ENCODE measurements around the gene IFT43. TPM values are rescaled to one million over a fixed set of nuclear protein-coding genes. Genes with fewer than 3 reads are reported as not detected.

Gene IFT43
- total RNA-seq, 1 experiment from 2014 or later, result 24.2 TPM

DNA sequence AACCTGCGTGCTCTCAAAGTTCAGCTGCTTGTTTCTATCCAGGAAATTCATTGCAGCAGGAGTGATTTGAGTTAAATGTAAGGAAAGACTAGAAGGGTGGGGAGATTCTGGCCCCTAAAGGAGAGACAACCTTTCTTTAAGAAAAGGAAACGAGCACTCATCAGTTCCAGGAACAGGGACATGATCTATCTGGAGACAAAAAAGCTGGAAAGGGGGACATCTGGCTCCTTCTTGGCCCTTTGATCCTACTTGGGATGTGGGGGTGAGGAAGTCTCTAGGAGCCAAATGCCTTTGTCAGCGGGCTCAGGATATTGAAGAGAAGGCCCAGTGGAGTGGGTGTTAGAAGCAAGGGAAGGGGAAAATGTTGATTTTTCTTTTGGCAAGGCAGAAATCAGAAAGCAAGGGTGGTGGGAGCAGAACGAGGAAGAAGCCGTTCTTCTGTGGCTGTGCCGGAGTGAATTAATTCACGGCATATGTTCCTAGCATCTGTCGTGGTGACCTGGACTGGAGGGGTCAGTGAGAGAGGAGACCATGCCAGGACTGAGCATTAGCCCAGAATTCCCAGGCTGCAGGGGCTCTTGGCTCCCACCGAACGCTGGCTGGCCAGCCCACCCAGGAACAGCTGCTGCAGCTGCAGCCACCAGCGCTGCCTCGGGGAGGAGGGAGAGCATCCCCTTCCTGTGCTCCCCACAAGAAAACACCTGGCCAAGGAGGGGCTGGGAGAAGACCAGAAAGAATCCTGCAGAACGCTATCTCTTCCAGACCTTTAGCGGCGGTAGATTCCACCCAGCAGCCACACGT lies 103.4 kb downstream of the IFT43 start:
- Histone ChIP-seq H3K9me3 (ENCODE audit: control insufficient read depth in 1 of 2, insufficient read depth in 1 of 2, low read depth in 1 of 2, low read length in 2 of 2) (no peaks in the 10 kb centered on the region), H3K27me3 (ENCODE audit: insufficient read depth, low read length) (no peaks in the 10 kb centered on the region), H3K36me3 (ENCODE audit: control insufficient read depth in 1 of 2, insufficient read depth in 2 of 2, low read length in 2 of 2) (no peaks in the 10 kb centered on the region), H4K20me1 (ENCODE audit: insufficient read depth) (no peaks in the 10 kb centered on the region), H3K79me2 (ENCODE audit: insufficient read depth, low read length) (no peaks in the 10 kb centered on the region), H3K9me2 (ENCODE audit: insufficient read depth) (no peaks in the 10 kb centered on the region), H3K4me3 (replicated peaks in 1 of 2; ENCODE audit: low read depth in 1 of 2, low read length in 2 of 2) (no peak overlapping the region), H3K4me1 (ENCODE audit: control insufficient read depth in 1 of 2, insufficient read depth in 2 of 2, low read length in 2 of 2) (no peaks in the 10 kb centered on the region), H2AFZ (ENCODE audit: low read depth, low read length, poor library complexity, severe bottlenecking) (no peak overlapping the region), H3K9ac (ENCODE audit: low read length) (no peak overlapping the region), H3K4me2 (ENCODE audit: low read length) (no peak overlapping the region), H3K27ac (ENCODE audit: low read depth, low read length) (no peak overlapping the region)
- TF ChIP-seq ZFX (IDR thresholded peaks at IDR 0.05) (no peak), EZH2phosphoT487 (IDR thresholded peaks at IDR 0.05; ENCODE audit: borderline replicate concordance) (no peak), ZNF274 (IDR thresholded peaks at IDR 0.05; ENCODE audit: low read depth, low read length) (no peak), POLR2AphosphoS5 (IDR thresholded peaks at IDR 0.05; ENCODE audit: low read depth, low read length) (no peak), CBX3 (IDR thresholded peaks at IDR 0.05; ENCODE audit: low read depth) (no peak), FOSL1 (IDR thresholded peaks at IDR 0.05; ENCODE audit: low read depth) (no peak), POLR2A (IDR thresholded peaks at IDR 0.05; ENCODE audit: borderline replicate concordance, extremely low read depth, insufficient read depth, insufficient read length) (no peak), EGR1 (IDR thresholded peaks at IDR 0.05; ENCODE audit: low read depth) (no peak), TCF7L2 (IDR thresholded peaks at IDR 0.05; ENCODE audit: borderline replicate concordance, extremely low read depth, insufficient read depth, insufficient read length) (no peak), CEBPB (IDR thresholded peaks at IDR 0.05; ENCODE audit: low read depth) (no peak), SRF (IDR thresholded peaks at IDR 0.05; ENCODE audit: low read depth) (no peak), JUND (IDR thresholded peaks at IDR 0.05) (no peak), ELF1 (IDR thresholded peaks at IDR 0.05; ENCODE audit: borderline replicate concordance, low read depth) (no peak), RAD21 (IDR thresholded peaks at IDR 0.05; ENCODE audit: low read depth) (no peak), EZH2 (IDR thresholded peaks at IDR 0.05) (no peak)
- TF ChIP-seq, protein P1, sequence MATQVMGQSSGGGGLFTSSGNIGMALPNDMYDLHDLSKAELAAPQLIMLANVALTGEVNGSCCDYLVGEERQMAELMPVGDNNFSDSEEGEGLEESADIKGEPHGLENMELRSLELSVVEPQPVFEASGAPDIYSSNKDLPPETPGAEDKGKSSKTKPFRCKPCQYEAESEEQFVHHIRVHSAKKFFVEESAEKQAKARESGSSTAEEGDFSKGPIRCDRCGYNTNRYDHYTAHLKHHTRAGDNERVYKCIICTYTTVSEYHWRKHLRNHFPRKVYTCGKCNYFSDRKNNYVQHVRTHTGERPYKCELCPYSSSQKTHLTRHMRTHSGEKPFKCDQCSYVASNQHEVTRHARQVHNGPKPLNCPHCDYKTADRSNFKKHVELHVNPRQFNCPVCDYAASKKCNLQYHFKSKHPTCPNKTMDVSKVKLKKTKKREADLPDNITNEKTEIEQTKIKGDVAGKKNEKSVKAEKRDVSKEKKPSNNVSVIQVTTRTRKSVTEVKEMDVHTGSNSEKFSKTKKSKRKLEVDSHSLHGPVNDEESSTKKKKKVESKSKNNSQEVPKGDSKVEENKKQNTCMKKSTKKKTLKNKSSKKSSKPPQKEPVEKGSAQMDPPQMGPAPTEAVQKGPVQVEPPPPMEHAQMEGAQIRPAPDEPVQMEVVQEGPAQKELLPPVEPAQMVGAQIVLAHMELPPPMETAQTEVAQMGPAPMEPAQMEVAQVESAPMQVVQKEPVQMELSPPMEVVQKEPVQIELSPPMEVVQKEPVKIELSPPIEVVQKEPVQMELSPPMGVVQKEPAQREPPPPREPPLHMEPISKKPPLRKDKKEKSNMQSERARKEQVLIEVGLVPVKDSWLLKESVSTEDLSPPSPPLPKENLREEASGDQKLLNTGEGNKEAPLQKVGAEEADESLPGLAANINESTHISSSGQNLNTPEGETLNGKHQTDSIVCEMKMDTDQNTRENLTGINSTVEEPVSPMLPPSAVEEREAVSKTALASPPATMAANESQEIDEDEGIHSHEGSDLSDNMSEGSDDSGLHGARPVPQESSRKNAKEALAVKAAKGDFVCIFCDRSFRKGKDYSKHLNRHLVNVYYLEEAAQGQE (IDR thresholded peaks at IDR 0.05; ENCODE audit: low read depth), result no peak
- TF ChIP-seq, protein P2, sequence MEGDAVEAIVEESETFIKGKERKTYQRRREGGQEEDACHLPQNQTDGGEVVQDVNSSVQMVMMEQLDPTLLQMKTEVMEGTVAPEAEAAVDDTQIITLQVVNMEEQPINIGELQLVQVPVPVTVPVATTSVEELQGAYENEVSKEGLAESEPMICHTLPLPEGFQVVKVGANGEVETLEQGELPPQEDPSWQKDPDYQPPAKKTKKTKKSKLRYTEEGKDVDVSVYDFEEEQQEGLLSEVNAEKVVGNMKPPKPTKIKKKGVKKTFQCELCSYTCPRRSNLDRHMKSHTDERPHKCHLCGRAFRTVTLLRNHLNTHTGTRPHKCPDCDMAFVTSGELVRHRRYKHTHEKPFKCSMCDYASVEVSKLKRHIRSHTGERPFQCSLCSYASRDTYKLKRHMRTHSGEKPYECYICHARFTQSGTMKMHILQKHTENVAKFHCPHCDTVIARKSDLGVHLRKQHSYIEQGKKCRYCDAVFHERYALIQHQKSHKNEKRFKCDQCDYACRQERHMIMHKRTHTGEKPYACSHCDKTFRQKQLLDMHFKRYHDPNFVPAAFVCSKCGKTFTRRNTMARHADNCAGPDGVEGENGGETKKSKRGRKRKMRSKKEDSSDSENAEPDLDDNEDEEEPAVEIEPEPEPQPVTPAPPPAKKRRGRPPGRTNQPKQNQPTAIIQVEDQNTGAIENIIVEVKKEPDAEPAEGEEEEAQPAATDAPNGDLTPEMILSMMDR (IDR thresholded peaks at IDR 0.05 in 2 of 3, conservative IDR thresholded peaks at IDR 0.05 in 1 of 3; ENCODE audit: borderline replicate concordance in 1 of 3, insufficient read depth in 1 of 3, low read depth in 2 of 3, low read length in 2 of 3), result no peak
- TF ChIP-seq, protein P3, sequence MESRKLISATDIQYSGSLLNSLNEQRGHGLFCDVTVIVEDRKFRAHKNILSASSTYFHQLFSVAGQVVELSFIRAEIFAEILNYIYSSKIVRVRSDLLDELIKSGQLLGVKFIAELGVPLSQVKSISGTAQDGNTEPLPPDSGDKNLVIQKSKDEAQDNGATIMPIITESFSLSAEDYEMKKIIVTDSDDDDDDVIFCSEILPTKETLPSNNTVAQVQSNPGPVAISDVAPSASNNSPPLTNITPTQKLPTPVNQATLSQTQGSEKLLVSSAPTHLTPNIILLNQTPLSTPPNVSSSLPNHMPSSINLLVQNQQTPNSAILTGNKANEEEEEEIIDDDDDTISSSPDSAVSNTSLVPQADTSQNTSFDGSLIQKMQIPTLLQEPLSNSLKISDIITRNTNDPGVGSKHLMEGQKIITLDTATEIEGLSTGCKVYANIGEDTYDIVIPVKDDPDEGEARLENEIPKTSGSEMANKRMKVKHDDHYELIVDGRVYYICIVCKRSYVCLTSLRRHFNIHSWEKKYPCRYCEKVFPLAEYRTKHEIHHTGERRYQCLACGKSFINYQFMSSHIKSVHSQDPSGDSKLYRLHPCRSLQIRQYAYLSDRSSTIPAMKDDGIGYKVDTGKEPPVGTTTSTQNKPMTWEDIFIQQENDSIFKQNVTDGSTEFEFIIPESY (IDR thresholded peaks at IDR 0.05; ENCODE audit: extremely low read depth, insufficient replicate concordance, low read length), result no peak
- ChIA-PET CTCF (no interaction called here), POLR2A (no interaction called here), RAD21 (ENCODE audit: low non-redundant PET in 1 of 2, low total read pairs in 2 of 2, uncharacterized antibody in 2 of 2, unreplicated experiment in 2 of 2) (no interaction called here)
- intact Hi-C loops (cut with micrococcal nuclease), result no loop called here
- DNase-seq (ENCODE audit: low read depth, low spot score) (no peak), ATAC-seq (no peak)
- no TSS peak for BruUV-seq (replicated peaks)

Data from HCT116 (cell line).